ENCODE data around the gene ZBTB7A. TPM values are rescaled to one million over a fixed set of nuclear protein-coding genes. Genes with fewer than 3 reads are reported as not detected.

Gene ZBTB7A
- polyA plus RNA-seq, 1 donor, result 8.0 TPM

GRCh38 chr19:4068047-4068966 is 1.6 kb upstream of the ZBTB7A start:
- no peak for DNase-seq (ENCODE audit: low read depth)

- no peak for DNase-seq (ENCODE audit: low read depth)
These were observed 822 bp upstream of the ZBTB7A start for GRCh38 chr19:4067396-4068046.

- no peak for DNase-seq (ENCODE audit: low read depth)
These were observed 508 bp downstream of the ZBTB7A start for GRCh38 chr19:4066176-4066606.

- DNase-seq (ENCODE audit: low read depth), result peak; percentile 90
These were observed 1.1 kb downstream of the ZBTB7A start for GRCh38 chr19:4065430-4066175.

GRCh38 chr19:4064496-4065260 is 2.0 kb downstream of the ZBTB7A start:
- DNase-seq (ENCODE audit: low read depth), result no peak

GRCh38 chr19:4064149-4064495 is 2.6 kb downstream of the ZBTB7A start:
- no peak for DNase-seq (ENCODE audit: low read depth)

- no peak for DNase-seq (ENCODE audit: low read depth)
These were observed 3.1 kb downstream of the ZBTB7A start for GRCh38 chr19:4063369-4064148.

GRCh38 chr19:4062419-4063368 is 4.0 kb downstream of the ZBTB7A start:
- no peak for DNase-seq (ENCODE audit: low read depth)

GRCh38 chr19:4061683-4062418 is 4.8 kb downstream of the ZBTB7A start:
- no peak for DNase-seq (ENCODE audit: low read depth)

GRCh38 chr19:4061178-4061682 is 5.5 kb downstream of the ZBTB7A start:
- no peak for DNase-seq (ENCODE audit: low read depth)

GRCh38 chr19:4060621-4061177 is 6.0 kb downstream of the ZBTB7A start:
- DNase-seq (ENCODE audit: low read depth), result no peak

GRCh38 chr19:4059891-4060620 is 6.6 kb downstream of the ZBTB7A start:
- DNase-seq (ENCODE audit: low read depth), result no peak

- DNase-seq (ENCODE audit: low read depth), result no peak
These were observed 7.2 kb downstream of the ZBTB7A start for GRCh38 chr19:4059453-4059871.

GRCh38 chr19:4058693-4059452 is 7.8 kb downstream of the ZBTB7A start:
- no peak for DNase-seq (ENCODE audit: low read depth)

GRCh38 chr19:4057931-4058692 is 8.6 kb downstream of the ZBTB7A start:
- no peak for DNase-seq (ENCODE audit: low read depth)

- DNase-seq (ENCODE audit: low read depth), result no peak
These were observed 11.5 kb downstream of the ZBTB7A start for GRCh38 chr19:4055209-4055552.
